ENCODE measurements around the gene PCSK6.

- TF ChIP-seq CTCF (IDR thresholded peaks at IDR 0.05; ENCODE audit: insufficient read depth, low read length, poor library complexity, severe bottlenecking) (no peak), EZH2phosphoT487 (conservative IDR thresholded peaks at IDR 0.05; ENCODE audit: low read length) (no peak)
Measured at GRCh38 chr15:101499863-101500713, 10.6 kb upstream of the PCSK6 start.
